ENCODE measurements around the gene AP3S2. TPM values are rescaled to one million over a fixed set of nuclear protein-coding genes. Genes with fewer than 3 reads are reported as not detected.
A peak's percentile ranks its signal among the peaks of the same experiment; 100 is the strongest.

Gene AP3S2
- total RNA-seq, 4 donors from 2014 or later = 20.8 to 36.0 (median 23.8) TPM

DNA sequence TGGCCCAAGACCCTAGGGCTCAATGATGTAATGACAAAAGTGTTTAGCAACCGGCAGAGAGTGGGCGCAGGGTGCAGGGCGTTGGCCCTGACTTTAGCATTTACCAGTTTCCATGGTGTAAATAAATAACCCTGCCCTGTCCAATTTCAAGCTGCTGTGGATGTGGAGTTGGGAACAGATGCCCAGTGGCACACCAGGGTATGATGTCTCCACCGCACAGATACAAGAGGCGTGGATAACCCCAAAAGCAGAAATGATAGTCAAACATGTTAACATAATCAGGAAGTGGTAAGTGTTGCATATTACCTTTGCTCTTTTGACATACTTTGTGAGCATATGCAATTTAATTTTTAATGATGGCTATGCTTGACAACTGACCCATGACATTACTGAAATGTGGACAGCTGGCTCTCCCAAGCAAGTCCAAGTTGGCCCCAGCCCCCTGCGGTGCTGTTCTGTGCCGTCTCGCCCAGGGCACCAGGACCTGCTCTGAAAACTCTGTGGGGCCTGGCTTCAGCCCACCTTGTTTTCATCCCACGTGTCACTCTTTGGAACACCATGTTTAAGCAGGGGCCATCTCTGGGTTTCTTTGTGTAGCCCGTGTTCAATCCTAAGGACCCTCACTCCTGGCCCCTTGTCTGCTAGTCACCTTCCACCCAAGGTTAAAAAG, 68.4 kb downstream of the AP3S2 start:
- peak in 1 of 2 donors; percentile 53 for DNase-seq (ENCODE audit: low spot score in 2 of 2)
- intact Hi-C loops (cut with DNase I; ENCODE audit: low total_unique reads) = no loop called here
- TF ChIP-seq, protein P1, sequence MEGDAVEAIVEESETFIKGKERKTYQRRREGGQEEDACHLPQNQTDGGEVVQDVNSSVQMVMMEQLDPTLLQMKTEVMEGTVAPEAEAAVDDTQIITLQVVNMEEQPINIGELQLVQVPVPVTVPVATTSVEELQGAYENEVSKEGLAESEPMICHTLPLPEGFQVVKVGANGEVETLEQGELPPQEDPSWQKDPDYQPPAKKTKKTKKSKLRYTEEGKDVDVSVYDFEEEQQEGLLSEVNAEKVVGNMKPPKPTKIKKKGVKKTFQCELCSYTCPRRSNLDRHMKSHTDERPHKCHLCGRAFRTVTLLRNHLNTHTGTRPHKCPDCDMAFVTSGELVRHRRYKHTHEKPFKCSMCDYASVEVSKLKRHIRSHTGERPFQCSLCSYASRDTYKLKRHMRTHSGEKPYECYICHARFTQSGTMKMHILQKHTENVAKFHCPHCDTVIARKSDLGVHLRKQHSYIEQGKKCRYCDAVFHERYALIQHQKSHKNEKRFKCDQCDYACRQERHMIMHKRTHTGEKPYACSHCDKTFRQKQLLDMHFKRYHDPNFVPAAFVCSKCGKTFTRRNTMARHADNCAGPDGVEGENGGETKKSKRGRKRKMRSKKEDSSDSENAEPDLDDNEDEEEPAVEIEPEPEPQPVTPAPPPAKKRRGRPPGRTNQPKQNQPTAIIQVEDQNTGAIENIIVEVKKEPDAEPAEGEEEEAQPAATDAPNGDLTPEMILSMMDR (IDR thresholded peaks at IDR 0.05) = no peak
- no peak for TF ChIP-seq POLR2A (IDR thresholded peaks at IDR 0.05)
- no peak overlapping the region for H3K4me3 ChIP-seq (ENCODE audit: low read depth, poor library complexity, severe bottlenecking)
- WGBS, 2 donors = 72 to 73% methylated on average over 10 of the region's 10 CpGs

DNA sequence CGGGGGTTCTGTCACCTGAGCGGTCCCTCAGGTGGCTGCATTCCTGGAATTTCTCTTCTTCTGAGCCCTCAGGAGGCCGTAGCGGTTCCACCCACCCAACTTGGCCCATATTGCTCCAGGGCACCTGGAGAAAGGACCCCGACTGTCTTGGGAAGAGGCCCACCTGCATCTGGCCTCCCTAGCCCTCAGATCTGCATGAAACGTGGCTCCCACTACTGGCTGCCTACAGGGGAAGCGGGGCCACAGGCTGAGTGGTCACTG, 69.3 kb downstream of the AP3S2 start:
- no peak for TF ChIP-seq POLR2A (IDR thresholded peaks at IDR 0.05)
- TF ChIP-seq, protein P1 (IDR thresholded peaks at IDR 0.05) = no peak
- DNase-seq (ENCODE audit: low spot score in 2 of 2) = no peak
- no peak overlapping the region for H3K4me3 ChIP-seq (ENCODE audit: low read depth, poor library complexity, severe bottlenecking)
- WGBS, 2 donors = 91 to 92% methylated on average over 7 of the region's 7 CpGs
- intact Hi-C loops (cut with DNase I; ENCODE audit: low total_unique reads) = no loop called here

DNA sequence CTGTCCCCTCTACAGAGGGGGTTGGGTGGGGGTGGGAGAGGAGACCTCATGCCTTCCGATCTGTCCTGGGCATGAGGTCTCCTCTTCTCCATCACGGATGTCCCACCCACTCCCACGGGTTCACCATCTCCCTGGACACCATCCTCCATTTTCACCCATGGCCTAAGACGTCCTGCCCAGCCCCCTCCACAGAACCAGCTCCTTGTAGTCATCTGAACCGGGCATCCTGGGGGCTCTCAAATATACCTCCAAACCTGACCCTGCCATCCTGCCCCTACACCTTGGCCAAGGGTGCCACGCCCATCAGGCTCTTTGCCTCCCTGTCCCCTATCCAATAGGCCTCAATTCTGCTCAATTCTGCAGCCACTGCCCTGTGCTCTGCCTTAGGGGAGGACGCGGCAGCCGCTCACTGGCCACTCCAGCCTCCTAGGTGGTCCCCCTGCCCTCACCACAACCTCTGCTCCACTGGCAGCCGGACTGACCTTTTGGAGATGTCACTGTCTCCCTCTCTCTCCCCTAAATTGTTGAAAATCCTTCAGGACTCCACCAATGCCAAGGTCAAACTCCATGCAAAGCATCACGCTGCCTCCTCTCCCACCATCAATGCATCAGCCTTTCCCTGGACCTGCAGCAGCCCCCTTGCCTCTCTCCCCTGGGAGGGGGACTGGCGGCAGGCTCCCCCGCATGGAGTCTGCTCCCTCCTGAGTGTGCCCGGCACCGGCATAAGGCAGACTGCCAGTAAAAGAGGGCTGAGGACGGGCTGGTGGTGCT, 69.8 kb downstream of the AP3S2 start:
- H3K4me3 ChIP-seq (ENCODE audit: low read depth, poor library complexity, severe bottlenecking) = no peak overlapping the region
- no peak for DNase-seq (ENCODE audit: low spot score in 2 of 2)
- intact Hi-C loops (cut with DNase I; ENCODE audit: low total_unique reads) = no loop called here
- WGBS, 2 donors = 92 to 94% methylated on average over 12 to 16 of the region's 16 CpGs
- TF ChIP-seq POLR2A (IDR thresholded peaks at IDR 0.05) = no peak
- TF ChIP-seq, protein P1 (IDR thresholded peaks at IDR 0.05) = no peak

DNA sequence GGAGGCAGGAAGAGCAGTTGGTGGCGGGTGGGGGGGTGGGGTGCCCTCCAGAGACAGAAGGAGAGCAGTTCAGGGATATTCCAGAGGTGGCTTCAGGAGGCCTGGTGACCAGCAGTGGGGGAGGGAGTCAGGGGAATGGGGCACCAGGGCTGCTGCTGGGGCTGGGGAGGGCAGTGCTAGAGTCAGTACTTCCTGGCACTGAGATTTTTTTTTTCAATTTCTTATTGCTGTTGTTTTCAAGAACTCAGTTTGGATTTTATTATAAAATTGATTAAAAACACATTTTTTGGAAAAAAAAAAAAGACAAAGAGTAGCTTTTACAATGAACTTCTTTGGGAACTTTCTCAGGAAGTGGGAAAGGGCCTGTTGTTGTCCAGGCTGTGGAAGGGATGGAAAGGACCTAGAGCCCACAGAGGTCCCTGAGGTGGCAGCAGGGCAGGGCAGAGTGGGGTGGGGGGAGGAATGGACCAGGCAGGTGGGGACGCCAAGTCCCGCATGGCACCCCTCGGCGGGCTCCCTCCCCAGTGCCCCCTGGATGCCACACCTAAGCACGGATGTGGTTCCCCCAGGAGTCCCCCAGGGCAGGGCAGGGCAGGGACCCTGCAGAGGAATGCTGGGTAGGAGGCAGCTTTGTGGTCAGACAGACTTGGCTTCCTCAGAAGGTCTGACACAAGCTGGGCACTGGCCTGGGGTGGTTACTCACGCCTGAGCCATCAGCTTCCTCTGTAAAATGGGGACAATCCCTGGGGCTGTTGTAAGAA, 70.7 kb downstream of the AP3S2 start:
- intact Hi-C loops (cut with DNase I; ENCODE audit: low total_unique reads) = no loop called here
- DNase-seq (ENCODE audit: low spot score in 2 of 2) = no peak
- no peak overlapping the region for H3K4me3 ChIP-seq (ENCODE audit: low read depth, poor library complexity, severe bottlenecking)
- WGBS, 2 donors = 45 to 59% methylated on average over 7 of the region's 7 CpGs
- no peak for TF ChIP-seq POLR2A (IDR thresholded peaks at IDR 0.05)
- TF ChIP-seq, protein P1 (IDR thresholded peaks at IDR 0.05) = no peak

DNA sequence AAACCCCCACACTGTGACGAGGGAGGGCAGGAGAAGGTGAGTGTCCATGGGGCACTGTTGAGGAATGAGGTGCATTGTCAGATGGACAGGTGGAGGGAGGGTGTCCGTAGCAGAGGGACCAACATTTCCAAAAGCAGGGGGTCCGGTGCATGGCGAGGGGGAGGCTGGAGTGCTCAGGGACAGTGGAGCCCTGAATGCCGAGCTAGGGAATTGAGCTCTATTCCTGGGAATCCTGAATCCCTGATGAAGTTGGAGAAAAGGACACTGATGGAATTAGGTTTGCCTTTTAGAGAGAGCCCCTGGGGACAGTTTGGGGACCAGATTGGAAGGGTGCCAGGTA, 71.2 kb downstream of the AP3S2 start:
- no peak overlapping the region for H3K4me3 ChIP-seq (ENCODE audit: low read depth, poor library complexity, severe bottlenecking)
- WGBS, 2 donors = 82 to 84% methylated on average over 5 of the region's 5 CpGs
- intact Hi-C loops (cut with DNase I; ENCODE audit: low total_unique reads) = no loop called here
- TF ChIP-seq POLR2A (IDR thresholded peaks at IDR 0.05) = no peak
- TF ChIP-seq, protein P1 (IDR thresholded peaks at IDR 0.05) = no peak
- DNase-seq (ENCODE audit: low spot score in 2 of 2) = no peak
